SIG-M5 (cell line): ENCODE results near the gene GC.
"Not testable (repeated sequence)": the region's sequence is repeated elsewhere in the genome, so short reads cannot be mapped to it uniquely, and the experiment has no call there.

Source experiments
- DNase-seq: peaks from one replicate; lab custom pipeline; 2025; lab: John Stamatoyannopoulos, UW

GC gene, protein sequence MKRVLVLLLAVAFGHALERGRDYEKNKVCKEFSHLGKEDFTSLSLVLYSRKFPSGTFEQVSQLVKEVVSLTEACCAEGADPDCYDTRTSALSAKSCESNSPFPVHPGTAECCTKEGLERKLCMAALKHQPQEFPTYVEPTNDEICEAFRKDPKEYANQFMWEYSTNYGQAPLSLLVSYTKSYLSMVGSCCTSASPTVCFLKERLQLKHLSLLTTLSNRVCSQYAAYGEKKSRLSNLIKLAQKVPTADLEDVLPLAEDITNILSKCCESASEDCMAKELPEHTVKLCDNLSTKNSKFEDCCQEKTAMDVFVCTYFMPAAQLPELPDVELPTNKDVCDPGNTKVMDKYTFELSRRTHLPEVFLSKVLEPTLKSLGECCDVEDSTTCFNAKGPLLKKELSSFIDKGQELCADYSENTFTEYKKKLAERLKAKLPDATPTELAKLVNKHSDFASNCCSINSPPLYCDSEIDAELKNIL

DNA sequence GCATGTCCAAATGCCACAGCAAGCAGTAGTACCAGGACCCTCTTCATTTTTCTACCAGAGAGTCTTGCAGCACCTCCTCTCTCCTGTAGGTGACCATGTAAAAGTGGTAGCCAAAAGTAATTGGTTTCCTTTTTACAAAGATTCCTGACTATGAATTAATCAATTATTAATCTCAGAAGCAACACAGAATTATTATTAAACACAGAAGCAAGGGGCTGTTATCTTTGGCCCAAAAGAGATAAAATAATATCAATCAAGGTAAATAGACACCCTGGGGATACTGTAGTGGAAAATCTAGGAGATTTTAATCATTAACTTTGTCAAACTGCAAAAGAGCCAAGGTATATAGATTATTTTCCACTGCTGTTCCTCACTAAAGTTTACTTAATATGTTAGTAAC, at the start of gene GC:
Gene GC (minus strand): TSS at position 108 of the 400 bp plus-strand sequence. CDS start 61 bp downstream, at position 47.
- no peak for DNase-seq

DNA sequence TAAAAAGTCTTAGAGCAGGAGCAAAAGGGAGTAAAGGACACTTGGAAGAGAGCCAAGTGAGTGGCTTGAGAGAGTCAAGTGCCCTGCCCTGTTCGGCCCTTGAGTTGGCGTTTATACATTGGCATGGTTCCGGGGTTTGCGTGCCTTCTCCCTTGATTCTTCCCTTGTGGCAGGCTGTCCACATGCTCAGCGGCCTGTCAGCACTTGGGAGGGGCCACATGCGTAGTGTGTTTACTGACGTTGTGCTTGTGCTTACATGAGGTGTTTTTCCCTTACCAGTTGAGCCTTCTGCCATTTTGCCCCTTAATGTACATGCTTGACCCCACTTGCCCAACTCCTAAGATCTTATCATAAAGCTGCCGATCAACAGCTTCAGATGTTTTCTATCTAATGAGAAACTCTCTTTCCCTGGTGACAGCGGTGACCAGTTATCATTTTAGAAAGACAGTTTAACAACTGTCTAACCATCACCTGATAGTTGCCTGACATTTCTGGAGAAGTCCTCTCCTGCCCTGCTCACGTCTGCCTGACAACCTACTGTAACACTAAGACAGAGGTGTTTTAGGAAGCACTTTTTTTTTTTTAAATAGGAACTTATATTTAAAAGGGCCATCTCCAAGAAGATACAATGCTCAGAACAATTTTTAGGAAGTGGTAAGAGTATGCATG, 49.5 kb upstream of the GC start:
- no peak for DNase-seq

DNA sequence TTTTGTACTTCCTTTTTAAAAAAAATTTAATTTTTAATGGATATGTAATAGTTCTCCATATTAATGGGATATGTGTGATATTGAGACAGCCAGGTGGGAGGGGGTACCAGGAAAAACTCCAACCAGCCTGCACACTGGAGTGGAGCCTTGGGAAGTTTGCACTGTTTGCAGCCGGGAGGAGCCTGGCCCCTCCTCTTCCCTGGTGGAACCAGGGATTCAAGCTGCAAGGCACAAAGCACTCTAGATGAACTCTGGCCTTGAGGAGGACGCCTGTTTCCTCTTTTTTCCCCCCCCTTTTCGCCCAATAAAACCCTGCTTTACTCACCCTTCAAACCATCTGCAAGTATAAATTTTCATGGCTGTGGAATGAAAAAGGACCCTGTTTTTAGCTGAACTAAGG, 48.2 kb upstream of the GC start:
- DNase-seq = no peak

DNA sequence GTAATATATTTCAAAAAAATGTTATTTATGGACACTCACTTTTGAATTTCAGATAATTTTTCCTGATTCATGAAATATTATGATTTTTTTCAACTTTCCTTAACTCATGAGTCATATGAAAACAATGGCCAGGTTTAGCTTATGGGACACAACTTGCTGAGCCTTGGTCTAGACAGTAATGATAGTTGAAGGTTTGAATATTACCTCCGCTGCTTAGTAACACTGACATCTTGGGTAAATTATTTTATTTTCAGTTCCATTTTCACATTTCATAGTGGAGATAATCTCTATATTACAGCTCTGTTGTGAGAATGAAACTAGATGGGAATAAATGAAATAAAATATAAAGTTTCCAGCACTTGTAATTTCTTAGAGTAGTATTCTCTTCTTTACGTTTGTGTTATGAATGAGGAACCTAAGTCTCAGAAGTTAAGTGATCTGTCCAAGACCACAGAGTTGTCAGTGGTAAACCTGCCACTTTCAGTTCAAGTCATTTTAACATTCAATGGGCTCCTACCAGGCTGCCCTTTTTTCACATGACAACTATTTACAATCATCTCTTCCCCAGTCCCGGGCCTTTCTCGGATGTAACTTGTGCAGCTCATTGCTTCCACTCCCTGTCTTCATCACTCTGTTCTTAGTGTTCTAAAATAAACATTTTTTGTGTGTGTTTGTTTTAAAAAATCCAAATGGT, 46.8 kb upstream of the GC start:
- no peak for DNase-seq

DNA sequence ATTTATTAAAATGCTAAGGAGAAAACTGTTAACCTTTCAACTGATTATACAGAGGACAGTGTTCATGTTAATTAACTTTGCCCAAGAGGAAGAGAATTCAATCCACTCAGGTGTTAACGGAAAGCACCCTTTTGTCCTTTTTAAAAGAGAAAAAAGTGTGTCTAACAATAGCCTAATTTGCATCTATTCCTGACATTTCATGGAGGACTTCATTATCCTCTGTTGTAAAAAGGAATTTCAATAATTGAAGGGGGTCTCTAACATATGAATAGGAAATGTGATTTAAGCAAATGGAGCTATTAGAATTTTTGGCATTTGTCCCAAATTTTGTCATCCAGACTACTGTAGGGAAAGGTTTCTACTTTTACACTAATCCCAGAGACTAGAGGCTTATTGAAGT, 44.6 kb upstream of the GC start:
- no peak for DNase-seq

DNA sequence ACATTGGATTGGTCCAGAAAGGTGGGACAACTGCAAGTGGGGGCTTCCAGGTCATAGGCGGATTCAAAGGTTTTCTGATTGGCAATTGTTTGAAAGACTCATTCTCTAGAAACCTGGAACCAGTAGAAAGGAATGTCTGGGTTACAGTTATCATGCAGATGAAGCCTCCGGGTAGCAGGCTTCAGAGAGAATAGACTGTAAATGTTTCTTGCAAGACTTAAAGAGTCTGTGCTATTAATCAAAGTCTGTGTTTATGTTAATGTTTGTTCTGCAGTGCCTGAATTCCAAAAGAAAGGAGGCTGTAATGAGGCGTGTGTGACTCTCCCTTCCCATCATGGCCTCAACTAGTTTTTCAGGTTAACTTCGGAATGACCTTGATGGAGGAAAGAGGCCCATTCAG, 43.9 kb upstream of the GC start:
- DNase-seq = no peak

DNA sequence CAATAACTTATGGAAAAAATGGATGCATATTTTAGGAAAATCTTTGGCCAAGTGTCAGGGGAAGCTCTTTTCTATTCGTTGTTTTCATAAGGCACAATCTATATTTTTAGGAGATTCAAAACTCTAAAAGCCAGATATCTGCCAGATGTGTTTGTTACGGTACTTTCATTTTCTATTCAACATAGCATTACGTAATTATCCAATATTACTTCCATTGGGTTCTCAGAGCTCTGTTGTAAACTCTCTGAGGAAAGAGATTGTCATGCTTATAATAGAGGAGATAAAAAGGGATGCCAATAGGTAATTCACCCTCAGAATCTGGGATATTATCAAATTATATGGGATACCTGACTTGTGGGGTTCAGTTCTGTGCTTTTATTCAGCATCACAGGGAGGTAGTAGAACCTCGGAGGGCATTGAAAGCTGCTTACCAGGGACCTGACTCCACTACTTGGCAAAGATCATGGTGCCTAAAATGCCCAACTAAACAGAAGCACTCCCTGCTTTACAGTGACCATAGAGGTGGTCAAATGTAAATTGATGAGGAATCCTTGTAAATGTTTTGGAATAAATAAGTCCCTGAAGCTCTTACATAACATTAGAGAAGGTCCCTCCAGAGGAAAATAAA, 32.9 kb upstream of the GC start:
- DNase-seq = no peak

DNA sequence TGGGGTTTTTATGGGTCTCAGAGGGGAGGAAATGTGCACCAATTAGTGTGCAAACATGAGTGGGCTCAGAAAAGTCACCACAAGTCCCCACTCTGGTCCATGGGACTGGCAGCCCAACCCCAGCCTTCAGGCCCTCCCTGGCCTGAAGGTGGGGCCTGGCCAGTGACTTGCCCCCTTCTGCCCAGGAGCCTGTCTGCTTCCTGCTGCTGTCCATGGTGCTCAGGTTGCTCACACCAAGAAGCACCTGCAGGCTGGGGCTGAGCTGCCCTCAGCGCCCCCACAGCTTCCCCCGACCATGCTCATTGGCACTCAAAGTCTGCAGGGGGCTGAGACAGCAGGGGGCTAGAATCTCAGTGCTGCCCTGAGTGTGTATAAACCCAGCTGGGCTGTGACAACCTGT, 30.6 kb upstream of the GC start:
- DNase-seq = no peak

DNA sequence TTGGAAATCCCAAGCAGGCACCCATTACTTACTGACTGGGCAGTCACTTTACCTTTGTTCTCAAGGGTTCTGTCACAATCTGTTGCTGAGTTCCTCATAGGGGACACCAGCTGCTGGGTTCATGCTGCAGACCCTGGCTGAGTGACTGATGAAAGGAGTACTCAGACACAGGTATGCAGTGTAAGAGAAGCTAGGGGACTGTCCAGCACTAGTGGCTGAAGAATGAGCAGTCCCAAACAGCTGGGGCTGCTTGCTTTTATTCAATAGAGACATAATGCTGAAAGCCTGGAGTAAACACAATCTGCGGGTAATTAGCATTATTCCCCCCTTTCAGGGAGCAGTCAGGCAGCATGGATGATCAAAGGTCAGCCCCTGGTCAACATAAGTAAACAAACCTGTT, 25.9 kb upstream of the GC start:
- DNase-seq = not testable (repeated sequence)

DNA sequence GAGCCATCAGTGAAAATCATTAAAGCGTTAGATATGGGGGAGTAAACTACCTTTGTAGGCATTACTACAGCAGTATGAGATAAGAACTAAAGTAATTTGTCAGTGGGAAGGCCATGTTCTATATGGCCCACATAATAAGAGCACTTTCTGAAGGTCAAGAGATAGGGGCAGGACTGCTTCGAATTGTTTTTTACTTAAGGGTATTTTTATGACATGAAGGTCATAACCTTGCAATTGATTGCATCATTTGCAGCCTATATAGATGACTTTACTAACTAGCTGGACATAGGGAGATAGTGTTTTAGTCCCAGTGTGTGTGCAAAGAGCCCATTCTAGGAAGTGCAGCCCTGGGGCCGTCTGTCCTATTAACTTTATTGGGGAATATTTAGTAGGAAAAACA, 23.6 kb upstream of the GC start:
- DNase-seq = no peak

DNA sequence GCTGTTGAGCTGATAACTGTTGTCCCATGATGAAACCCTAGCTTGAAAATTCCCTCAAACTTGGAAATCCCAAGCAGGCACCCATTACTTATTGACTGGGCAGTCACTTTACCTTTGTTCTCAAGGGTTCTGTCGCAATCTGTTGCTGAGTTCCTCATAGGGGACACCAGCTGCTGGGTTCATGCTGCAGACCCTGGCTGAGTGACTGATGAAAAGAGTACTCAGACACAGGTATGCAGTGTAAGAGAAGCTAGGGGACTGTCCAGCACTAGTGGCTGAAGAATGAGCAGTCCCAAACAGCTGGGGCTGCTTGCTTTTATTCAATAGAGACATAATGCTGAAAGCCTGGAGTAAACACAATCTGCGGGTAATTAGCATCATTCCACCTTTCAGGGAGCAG, 21.4 kb upstream of the GC start:
- DNase-seq = not testable (repeated sequence)

DNA sequence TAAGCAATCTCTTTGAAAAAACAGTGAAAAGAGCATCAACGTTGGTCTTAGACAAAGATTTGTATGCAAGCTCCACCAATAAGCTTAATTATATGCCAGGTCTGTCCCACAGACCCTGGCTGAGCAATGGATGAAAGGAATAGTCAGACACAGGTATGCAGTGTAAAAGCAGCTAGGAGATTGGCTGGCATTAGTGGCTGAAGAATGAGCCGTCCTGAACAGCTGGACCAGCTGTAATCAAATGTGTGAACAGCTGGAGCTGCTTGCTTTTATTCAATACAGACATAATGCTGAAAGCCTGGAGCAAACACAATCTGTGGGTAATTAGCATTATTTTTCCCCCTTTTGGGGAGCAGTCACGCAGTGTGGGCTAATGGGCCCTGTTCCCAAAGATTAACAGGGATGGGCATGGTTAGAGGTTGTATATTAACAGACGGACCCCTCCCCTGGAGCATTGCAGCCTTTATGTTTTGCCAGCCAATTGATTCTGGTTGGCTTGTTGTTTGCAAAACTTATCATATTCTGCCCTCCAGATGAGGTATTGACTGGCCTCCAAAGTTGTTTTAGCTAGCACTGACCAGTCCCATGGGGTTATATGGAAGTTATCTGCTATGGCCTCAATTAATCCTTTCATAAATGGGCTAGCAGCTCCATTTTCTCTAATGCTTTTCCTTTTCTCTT, 20.3 kb upstream of the GC start:
- not testable (repeated sequence) for DNase-seq

DNA sequence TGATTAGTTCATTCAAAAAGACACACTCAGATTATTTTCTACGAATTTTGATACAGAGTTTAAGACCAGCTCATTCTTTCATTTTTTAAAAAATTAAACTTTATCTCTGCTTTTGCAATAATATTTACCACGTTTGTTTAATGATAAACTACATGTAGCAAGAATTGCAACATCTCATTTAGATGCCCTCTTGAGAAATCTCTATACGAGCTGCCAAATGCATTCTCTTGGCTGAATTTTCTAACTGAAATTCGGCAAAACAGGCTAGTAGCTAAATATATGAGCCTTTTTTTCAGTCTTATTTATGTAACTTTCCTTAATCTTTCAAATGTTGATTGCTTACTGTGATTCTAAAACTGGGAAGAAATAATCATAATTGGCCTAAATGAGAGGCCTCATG, 2.1 kb upstream of the GC start:
- no peak for DNase-seq

DNA sequence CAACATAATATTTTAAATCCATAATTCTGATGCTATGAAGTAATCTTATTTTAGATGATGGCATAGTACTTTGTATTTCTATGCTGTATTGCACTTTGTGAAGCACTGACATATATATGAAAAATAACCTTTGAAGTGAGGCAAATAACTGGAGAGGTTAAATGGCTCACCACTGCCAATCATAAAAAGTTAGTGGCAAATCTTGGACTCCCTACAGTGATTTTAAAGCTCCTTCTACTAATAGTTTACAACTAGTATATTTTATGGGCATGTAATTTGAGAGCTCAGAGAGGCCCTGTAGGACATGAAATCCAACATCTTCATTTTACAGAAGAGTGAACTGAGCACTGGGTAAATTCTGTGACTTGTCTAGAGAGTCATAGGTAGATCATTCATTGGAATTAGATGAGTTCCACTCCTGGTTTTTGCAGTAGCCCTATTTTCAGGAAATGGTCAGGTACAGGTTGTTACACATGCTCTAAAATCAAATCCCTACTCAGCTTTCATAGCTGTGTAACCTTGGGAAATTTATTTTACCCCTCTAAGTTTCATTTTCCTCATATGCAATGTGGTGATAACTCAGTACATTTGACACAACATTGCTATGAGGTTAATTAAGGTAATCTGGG, 804 bp upstream of the GC start:
- no peak for DNase-seq

DNA sequence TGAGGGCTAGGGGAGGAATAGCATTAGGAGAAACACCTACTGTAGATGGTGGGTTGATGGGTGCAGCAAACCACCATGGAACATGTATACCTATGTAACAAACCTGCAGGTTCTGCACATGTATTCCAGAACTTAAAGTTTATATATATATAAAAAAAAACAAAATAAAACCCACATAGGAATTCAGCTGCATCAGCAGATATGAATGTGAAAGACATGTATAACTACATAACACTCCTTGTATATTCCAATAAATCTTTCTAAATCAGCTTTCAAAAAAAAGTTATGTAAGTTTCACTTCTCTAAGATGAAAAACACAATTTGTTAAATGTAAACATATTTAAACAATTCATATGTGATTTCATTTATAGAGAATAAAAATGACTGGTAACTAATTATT, 6.0 kb downstream of the GC start:
- DNase-seq = no peak

DNA sequence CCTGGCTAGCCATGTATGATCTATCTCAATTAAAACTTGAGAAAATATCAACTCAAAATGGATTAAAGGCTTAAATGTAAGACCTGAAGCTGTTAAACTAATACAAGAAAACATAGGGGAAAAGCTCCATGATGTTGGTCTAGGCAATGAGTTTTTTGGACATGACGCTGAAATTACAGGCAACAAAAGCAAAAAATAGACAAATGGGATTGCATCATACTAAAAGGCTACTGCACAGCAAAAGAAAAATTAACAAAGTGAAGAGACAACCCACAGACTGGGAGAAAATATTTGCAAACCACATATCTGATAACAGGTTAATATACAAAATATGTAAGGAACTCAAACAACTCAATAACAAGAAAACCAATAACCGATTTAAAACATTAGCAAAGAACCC, 8.4 kb downstream of the GC start:
- no peak for DNase-seq

DNA sequence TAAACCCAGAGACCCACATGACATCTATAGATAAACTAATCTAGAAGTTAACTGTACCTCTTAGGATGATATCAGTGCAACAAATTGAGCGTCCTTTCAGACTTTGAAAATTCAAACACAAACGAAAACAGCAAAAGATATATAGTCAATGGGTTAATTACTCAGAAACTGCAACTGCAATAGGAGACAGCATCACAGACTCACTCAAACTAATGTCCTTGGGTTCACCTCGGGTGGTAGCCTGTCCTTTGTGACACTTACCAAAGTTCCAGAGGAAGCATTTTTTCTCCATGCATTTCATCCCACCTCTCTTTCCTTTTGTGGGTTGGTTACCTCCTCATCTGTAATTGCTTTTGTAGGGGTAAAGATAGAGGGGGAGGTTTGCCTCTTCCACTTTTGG, 9.7 kb downstream of the GC start:
- DNase-seq = no peak

DNA sequence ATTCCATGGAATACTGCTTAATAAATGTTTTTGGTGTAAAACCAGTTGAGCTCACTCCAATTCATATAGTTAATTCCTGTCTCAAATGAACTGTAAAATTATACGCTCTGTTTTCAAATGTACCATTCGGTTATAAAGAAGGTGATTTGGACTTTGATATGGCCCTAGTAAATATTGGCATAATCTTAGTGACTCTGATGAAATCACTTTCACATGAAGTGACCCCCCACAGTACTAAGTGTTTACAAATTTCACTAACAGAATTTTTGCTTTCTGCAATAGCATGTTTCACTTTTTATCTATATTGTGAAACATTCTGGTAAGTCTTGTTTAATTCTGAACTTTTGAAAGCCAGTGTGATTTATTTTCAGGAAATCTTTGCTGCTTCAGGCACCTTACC, 10.9 kb downstream of the GC start:
- no peak for DNase-seq

DNA sequence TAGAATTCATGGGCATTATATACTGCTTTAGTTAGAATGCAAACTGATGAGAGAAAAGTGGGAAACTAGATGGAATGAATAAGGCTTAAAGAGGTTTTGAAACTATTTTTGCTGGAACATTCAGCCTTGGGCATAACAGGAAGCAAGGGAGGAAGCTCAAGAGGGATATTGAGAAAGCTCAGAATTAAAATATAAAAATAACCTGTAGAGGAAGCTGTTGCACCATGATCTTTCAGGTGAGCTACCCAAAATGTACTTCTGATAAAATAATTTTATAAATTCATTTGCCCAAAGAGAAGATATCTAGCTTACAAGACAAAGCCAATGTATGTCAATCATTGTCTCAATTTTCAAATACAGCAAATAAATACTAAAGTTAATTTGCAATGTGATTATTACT, 11.3 kb downstream of the GC start:
- DNase-seq = no peak

DNA sequence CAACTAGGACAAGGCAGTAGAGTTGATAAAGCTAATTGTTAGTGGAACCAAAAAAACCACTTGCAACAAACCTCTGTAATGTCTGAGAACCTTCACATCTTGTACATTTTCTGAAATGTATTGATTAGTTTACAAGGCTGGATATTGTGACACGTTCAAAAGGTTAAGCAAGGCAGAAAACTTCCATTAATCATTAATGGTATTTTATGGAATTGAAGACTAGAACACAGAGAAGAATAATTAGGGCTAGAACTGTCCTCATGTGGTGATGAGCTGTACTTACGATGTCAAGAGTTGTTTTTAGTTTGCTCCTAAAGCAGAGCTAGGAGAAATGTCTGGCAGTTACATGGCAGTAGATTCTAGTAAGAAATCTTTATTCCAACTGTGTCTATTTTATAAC, 12.3 kb downstream of the GC start:
- DNase-seq = no peak

DNA sequence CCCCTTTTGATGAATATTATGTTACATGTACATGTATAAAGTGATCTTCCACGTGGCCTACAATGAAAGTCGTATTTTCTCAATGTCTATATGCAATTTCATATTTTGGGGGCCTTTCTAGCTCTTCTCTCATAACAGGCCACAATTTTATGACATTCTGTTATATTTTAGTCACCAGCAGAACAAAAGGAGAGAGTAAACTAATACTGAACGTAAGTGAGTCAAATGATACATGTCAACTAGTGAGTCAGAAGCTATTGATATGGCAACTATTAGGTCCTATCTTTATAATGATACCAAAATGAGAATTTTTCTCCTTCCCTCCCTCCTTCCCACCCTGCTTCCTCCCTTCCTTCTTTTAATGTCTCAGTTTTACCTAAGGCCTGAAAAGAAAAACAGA, 14.4 kb downstream of the GC start:
- no peak for DNase-seq

DNA sequence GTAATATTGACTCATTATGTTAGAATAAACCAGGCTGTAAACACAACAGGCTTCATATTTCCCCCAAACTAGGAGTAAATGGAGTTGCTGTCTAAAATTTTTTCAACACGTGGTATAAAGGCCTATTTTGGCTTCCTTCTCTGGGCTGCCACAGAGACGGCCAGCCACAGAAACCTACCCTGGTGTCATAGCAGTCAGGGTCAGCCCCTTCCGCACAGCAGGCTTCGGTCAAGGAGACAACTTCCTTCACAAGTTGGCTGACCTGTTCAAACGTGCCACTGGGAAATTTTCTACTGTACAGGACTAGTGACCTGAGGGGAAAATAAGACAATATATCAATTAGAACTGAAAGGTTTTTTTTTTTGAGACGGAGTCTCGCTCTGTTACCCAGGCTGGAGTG, 15.8 kb downstream of the GC start:
- DNase-seq = no peak
